ENCODE data around the gene PDLIM5.
A peak's percentile ranks its signal among the peaks of the same experiment; 100 is the strongest.
"Not testable (repeated sequence)": the region's sequence is repeated elsewhere in the genome, so short reads cannot be mapped to it uniquely, and the experiment has no call there.

Gene PDLIM5

GRCh38 chr4:94621491-94622080 lies 169.8 kb downstream of the PDLIM5 start:
- in situ Hi-C loops (cut with HindIII; ENCODE audit: low pct_ligation_motif_present, low sequenced_read_pairs): no loop called here
- Histone ChIP-seq H3K36me3 (replicated peaks) (peaks cover 32% of the 10 kb centered on the region), H3K27me3 (replicated peaks) (no peaks in the 10 kb centered on the region), H3K27ac (no peak overlapping the region), H3K4me3 (ENCODE audit: low read depth, low read length) (no peak overlapping the region)
- TF ChIP-seq CTCF (IDR thresholded peaks at IDR 0.05; ENCODE audit: low read depth, low read length, missing control alignments): peak; percentile 60
- peak; percentile 23 for DNase-seq

GRCh38 chr4:94623126-94623911 lies 171.6 kb downstream of the PDLIM5 start:
- TF ChIP-seq CTCF (IDR thresholded peaks at IDR 0.05; ENCODE audit: low read depth, low read length, missing control alignments): no peak
- H3K27me3 ChIP-seq (replicated peaks): no peaks in the 10 kb centered on the region
- DNase-seq: no peak
- H3K4me3 ChIP-seq (ENCODE audit: low read depth, low read length): no peak overlapping the region
- H3K27ac ChIP-seq: no peak overlapping the region
- in situ Hi-C loops (cut with HindIII; ENCODE audit: low pct_ligation_motif_present, low sequenced_read_pairs): no loop called here
- peaks cover 27% of the 10 kb centered on the region for H3K36me3 ChIP-seq (replicated peaks)

- peaks cover 23% of the 10 kb centered on the region for H3K36me3 ChIP-seq (replicated peaks)
- no peak for TF ChIP-seq CTCF (IDR thresholded peaks at IDR 0.05; ENCODE audit: low read depth, low read length, missing control alignments)
- no peak overlapping the region for H3K4me3 ChIP-seq (ENCODE audit: low read depth, low read length)
- in situ Hi-C loops (cut with HindIII; ENCODE audit: low pct_ligation_motif_present, low sequenced_read_pairs): loop anchor here (25.0 kb wide), 1 partner anchor 485 kb away; no protein-coding TSS in a partner anchor
- no peak overlapping the region for H3K27ac ChIP-seq
- DNase-seq: no peak
- no peaks in the 10 kb centered on the region for H3K27me3 ChIP-seq (replicated peaks)
Observed at GRCh38 chr4:94626942-94627341, 175.2 kb downstream of the PDLIM5 start.

GRCh38 chr4:94629058-94629457 lies 177.3 kb downstream of the PDLIM5 start:
- in situ Hi-C loops (cut with HindIII; ENCODE audit: low pct_ligation_motif_present, low sequenced_read_pairs): loop anchor here (25.0 kb wide), 1 partner anchor 483 kb away; no protein-coding TSS in a partner anchor
- not testable (repeated sequence) for DNase-seq; H3K4me3 ChIP-seq (ENCODE audit: low read depth, low read length); H3K27ac ChIP-seq; H3K27me3 ChIP-seq (replicated peaks)
- H3K36me3 ChIP-seq (replicated peaks): peaks cover 16% of the 10 kb centered on the region

GRCh38 chr4:94629837-94630236 lies 178.1 kb downstream of the PDLIM5 start:
- TF ChIP-seq CTCF (IDR thresholded peaks at IDR 0.05; ENCODE audit: low read depth, low read length, missing control alignments): no peak
- Histone ChIP-seq H3K4me3 (ENCODE audit: low read depth, low read length) (no peak overlapping the region), H3K27me3 (replicated peaks) (no peaks in the 10 kb centered on the region), H3K36me3 (replicated peaks) (peaks cover 9% of the 10 kb centered on the region), H3K27ac (no peak overlapping the region)
- in situ Hi-C loops (cut with HindIII; ENCODE audit: low pct_ligation_motif_present, low sequenced_read_pairs): loop anchor here (25.0 kb wide), 1 partner anchor 482 kb away; no protein-coding TSS in a partner anchor
- DNase-seq: no peak

- Histone ChIP-seq H3K27ac (no peak overlapping the region), H3K4me3 (ENCODE audit: low read depth, low read length) (no peak overlapping the region), H3K27me3 (replicated peaks) (no peaks in the 10 kb centered on the region), H3K36me3 (replicated peaks) (peaks cover 8% of the 10 kb centered on the region)
- no peak for DNase-seq
- TF ChIP-seq CTCF (IDR thresholded peaks at IDR 0.05; ENCODE audit: low read depth, low read length, missing control alignments): no peak
- in situ Hi-C loops (cut with HindIII; ENCODE audit: low pct_ligation_motif_present, low sequenced_read_pairs): loop anchor here (25.0 kb wide), 1 partner anchor 478 kb away; no protein-coding TSS in a partner anchor
Observed at GRCh38 chr4:94634271-94634670, 182.5 kb downstream of the PDLIM5 start.
